Osteoblast (primary cell): ENCODE measurements around the gene TMEM94. TPM values are rescaled to one million over a fixed set of nuclear protein-coding genes. Genes with fewer than 3 reads are reported as not detected.

Experiments used
- DNase-seq: peaks from one replicate; pipeline ENCODE4 v3.0.0; 2011; ENCODE audit warnings: low spot score, mixed read lengths; ENCODE audit not compliant: insufficient read length; ENCODE audit errors: missing footprints
- H2AFZ ChIP-seq: 2 replicates; pipeline ENCODE4 v1.6.0; 2011; ENCODE audit warnings: mild to moderate bottlenecking, low read length
- H3K27ac ChIP-seq: 2 replicates; pipeline ENCODE4 v1.5.1; 2011; ENCODE audit warnings: mild to moderate bottlenecking, low read depth, low read length, moderate library complexity
- H3K27me3 ChIP-seq: 2 replicates; pipeline ENCODE4 v1.6.0; 2012; ENCODE audit warnings: mild to moderate bottlenecking, control low read depth, inconsistent platforms, low read length, moderate library complexity; ENCODE audit not compliant: insufficient read depth
- H3K36me3 ChIP-seq: 2 replicates; pipeline ENCODE4 v1.5.1; 2011; ENCODE audit warnings: mild to moderate bottlenecking, low read length, control low read depth, moderate library complexity; ENCODE audit not compliant: insufficient read depth
- H3K4me1 ChIP-seq: 2 replicates; pipeline ENCODE4 v1.5.1; 2011; ENCODE audit warnings: mild to moderate bottlenecking, low read length, control low read depth, moderate library complexity; ENCODE audit not compliant: insufficient read depth
- H3K4me2 ChIP-seq: 2 replicates; pipeline ENCODE4 v1.6.0; 2011; ENCODE audit warnings: mild to moderate bottlenecking, low read length; ENCODE audit not compliant: insufficient read depth
- H3K4me3 ChIP-seq: fragments of 200-600 bp; sonication (generic); 3 replicates; pipeline ENCODE4 v1.5.1; 2012; ENCODE audit warnings: mild to moderate bottlenecking, low read length, inconsistent platforms; ENCODE audit not compliant: insufficient read depth
- H3K79me2 ChIP-seq: 2 replicates; pipeline ENCODE4 v1.6.0; 2012; ENCODE audit warnings: mild to moderate bottlenecking, low read length, control low read depth, inconsistent platforms; ENCODE audit not compliant: insufficient read depth
- H3K9me3 ChIP-seq: 2 replicates; pipeline ENCODE4 v1.5.1; 2011; ENCODE audit warnings: low read depth, low read length, control low read depth
- H4K20me1 ChIP-seq: 2 replicates; pipeline ENCODE4 v1.6.0; 2012; ENCODE audit warnings: mild to moderate bottlenecking, low read length, control low read depth; ENCODE audit not compliant: insufficient read depth
- CTCF ChIP-seq: IDR thresholded peaks from 2 replicates; pipeline ENCODE4 v1.5.1; 2011; ENCODE audit warnings: mild to moderate bottlenecking, low read depth, low read length, moderate library complexity; ENCODE audit errors: extremely low read depth
- total RNA-seq: library from RNA; depleted of rRNA; stranded (reverse); fragments of >200 nt; gene quantifications from 2 replicates; pipeline ENCODE4 v1.2.3, GENCODE V29; 2012

Gene TMEM94
- total RNA-seq, 1 donor = 38.0 TPM

GRCh38 chr17:75463603-75464002, 7.2 kb downstream of the TMEM94 start:
- DNase-seq = no peak
- Histone ChIP-seq H3K4me1 (no peaks in the 10 kb centered on the region), H3K9me3 (no peaks in the 10 kb centered on the region), H3K27ac (no peak overlapping the region), H4K20me1 (peaks cover 4% of the 10 kb centered on the region), H3K4me2 (no peak overlapping the region), H3K27me3 (no peaks in the 10 kb centered on the region), H3K4me3 (no peak overlapping the region), H3K36me3 (no peaks in the 10 kb centered on the region), H2AFZ (no peak overlapping the region), H3K79me2 (peaks cover 46% of the 10 kb centered on the region)
- TF ChIP-seq CTCF = no peak

- Histone ChIP-seq H3K9me3 (no peaks in the 10 kb centered on the region), H3K27ac (no peak overlapping the region), H3K79me2 (peaks cover 39% of the 10 kb centered on the region), H3K36me3 (no peaks in the 10 kb centered on the region), H2AFZ (no peak overlapping the region), H3K27me3 (no peaks in the 10 kb centered on the region), H3K4me1 (no peaks in the 10 kb centered on the region), H3K4me2 (no peak overlapping the region), H3K4me3 (no peak overlapping the region), H4K20me1 (peaks cover 4% of the 10 kb centered on the region)
- DNase-seq = no peak
- no peak for TF ChIP-seq CTCF
Measured at GRCh38 chr17:75465039-75465438, 8.6 kb downstream of the TMEM94 start.

GRCh38 chr17:75468291-75468754, 11.9 kb downstream of the TMEM94 start:
- Histone ChIP-seq H3K27me3 (no peaks in the 10 kb centered on the region), H3K27ac (no peak overlapping the region), H3K36me3 (peaks cover 9% of the 10 kb centered on the region), H3K4me1 (no peaks in the 10 kb centered on the region), H4K20me1 (peaks cover 7% of the 10 kb centered on the region), H3K79me2 (peaks cover 30% of the 10 kb centered on the region), H3K4me2 (no peak overlapping the region), H3K4me3 (no peak overlapping the region), H3K9me3 (no peaks in the 10 kb centered on the region), H2AFZ (peak overlapping the region; percentile 49)
- TF ChIP-seq CTCF = no peak
- peak; percentile 68 for DNase-seq

GRCh38 chr17:75468779-75469373, 12.4 kb downstream of the TMEM94 start:
- Histone ChIP-seq H3K9me3 (no peaks in the 10 kb centered on the region), H3K27me3 (no peaks in the 10 kb centered on the region), H3K79me2 (peaks cover 25% of the 10 kb centered on the region), H2AFZ (no peak overlapping the region), H4K20me1 (peaks cover 3% of the 10 kb centered on the region), H3K27ac (no peak overlapping the region), H3K4me1 (no peaks in the 10 kb centered on the region), H3K36me3 (peaks cover 10% of the 10 kb centered on the region), H3K4me3 (no peak overlapping the region), H3K4me2 (no peak overlapping the region)
- no peak for TF ChIP-seq CTCF
- DNase-seq = no peak
